Umbilical cord (tissue), 2 donors: ENCODE results near the gene KSR1. TPM values are rescaled to one million over a fixed set of nuclear protein-coding genes. Genes with fewer than 3 reads are reported as not detected.

Experiments used
- DNase-seq: peaks from one replicate; pipeline ENCODE4 v3.0.0-alpha.2; 2015; ENCODE audit warnings: low spot score
- total RNA-seq: library from RNA; depleted of rRNA; stranded (reverse); fragments of >200 nt; gene quantifications from one replicate; pipeline ENCODE4 v1.2.3, GENCODE V29; 2014; ENCODE audit warnings: low replicate concordance; ENCODE audit not compliant: insufficient read depth

The KSR1 gene
- total RNA-seq, 1 donor from 2014 or later, result 43.1 TPM

DNA sequence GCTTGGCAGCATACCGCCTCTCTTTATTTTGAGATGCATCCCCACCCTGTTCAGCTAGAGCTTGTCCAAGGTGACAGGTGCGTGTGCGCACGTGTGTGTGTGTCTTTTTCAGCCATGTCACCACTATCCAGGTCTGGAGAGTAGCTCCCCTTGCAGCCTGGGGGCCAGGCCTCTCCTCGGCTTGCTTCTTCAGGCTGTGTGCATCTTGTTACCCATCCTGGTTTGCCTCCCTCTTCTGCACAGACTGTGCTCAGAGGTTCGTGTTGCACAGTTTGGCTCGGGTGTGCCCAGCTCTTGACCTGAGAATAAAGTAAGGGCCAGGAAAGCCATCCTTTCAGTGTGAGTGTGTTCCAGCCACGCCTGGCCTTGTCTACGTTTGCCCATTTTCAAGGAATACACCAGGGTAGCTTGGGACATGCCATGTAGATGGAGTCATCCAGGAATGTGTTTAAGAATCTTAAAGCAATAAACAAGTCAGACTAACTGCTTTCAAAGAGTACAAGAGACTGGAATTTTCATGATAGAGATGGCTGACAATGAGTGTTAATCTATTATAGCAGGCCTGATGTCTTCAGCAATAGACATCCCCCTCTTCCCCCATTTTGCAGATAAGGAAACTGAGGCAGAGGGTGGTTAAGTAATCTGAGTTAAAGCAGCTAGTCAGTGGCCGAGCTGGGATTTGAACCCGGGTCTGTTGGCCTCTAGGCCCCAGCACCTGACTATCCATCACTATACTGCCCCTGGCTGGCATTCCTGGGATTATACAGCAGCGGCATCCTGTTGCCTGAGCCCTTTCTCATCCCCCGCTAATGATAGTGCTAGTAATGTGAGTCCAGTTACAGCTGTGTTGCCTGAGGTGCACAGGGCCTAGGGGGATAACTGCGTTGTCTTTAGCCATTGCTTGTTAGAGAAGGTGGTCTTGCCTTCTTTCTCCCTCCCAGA is 77.9 kb downstream of the KSR1 start:
- no peak for DNase-seq

DNA sequence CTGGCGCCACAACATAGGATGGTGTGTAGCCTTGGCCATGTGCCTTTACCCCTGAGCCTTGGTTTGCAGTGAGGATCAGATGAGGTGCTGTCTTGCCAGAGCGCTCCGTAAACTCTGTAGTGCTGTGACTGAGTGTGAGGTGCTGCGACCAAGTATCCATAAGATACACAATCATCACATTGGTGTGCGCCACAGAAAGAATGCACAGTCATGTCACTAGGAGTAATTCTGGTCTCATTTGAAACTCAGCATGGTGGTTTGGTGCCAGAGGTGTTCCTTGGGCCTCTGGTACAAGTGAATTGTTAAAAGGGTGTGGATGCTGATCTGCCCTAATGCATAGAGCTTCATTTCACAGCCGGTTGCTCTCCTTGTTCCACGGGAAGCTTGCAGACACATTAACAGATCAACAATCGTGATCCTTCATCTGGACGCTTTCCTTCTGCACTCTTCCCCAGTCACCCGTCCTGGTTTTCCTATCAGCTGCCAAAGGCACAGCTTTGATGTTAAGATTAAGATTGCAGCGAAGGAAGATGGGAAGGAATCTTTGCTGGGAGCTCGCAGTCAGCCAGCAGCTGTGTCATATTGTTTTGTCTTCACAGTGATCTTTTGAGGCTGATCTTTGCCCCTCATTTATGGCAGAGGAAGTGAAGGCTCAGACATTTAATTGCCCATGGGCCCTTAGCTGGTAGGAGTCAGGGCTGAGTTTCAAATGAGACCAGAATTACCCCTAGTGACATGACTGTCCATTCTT is 79.1 kb downstream of the KSR1 start:
- DNase-seq, result peak; percentile 94

DNA sequence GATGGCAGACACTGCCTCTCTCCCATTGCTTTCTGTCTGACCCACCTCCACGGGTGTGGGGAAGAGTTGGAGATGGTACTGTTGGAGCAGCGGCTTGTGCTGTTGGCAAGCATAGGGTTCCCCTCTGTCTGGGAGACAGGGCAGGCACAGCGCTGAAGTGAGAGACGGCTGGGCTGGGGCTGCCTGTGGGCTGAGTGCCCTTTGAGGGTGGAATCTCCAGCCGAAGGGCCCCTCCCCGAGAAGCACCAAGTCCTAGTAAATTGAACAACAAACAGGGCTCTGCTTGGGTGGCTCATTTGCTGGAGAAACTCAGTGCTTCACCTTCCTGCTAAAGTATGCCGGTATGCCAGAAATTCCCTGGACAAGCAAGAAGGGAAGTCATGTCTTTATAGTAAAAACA is 79.7 kb downstream of the KSR1 start:
- no peak for DNase-seq

DNA sequence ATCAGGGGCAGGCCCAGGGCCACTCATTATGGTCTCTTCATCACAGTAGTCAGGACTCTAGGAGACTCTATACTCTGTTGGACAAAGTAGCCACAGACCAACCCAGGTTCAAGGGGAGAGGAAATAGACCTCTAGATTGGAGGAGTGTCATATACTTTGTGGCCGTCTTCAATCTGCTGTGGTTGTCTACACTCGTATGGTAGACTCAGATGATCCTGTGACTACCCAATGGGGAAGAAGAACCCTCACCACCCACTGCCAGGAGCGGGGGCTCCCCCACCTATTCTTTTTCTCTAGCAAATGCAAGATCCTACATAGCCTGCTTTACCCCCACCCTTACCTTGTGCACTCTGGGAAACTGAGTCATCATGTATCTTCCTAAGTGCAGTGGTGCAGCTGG is 80.5 kb downstream of the KSR1 start:
- DNase-seq, result no peak

DNA sequence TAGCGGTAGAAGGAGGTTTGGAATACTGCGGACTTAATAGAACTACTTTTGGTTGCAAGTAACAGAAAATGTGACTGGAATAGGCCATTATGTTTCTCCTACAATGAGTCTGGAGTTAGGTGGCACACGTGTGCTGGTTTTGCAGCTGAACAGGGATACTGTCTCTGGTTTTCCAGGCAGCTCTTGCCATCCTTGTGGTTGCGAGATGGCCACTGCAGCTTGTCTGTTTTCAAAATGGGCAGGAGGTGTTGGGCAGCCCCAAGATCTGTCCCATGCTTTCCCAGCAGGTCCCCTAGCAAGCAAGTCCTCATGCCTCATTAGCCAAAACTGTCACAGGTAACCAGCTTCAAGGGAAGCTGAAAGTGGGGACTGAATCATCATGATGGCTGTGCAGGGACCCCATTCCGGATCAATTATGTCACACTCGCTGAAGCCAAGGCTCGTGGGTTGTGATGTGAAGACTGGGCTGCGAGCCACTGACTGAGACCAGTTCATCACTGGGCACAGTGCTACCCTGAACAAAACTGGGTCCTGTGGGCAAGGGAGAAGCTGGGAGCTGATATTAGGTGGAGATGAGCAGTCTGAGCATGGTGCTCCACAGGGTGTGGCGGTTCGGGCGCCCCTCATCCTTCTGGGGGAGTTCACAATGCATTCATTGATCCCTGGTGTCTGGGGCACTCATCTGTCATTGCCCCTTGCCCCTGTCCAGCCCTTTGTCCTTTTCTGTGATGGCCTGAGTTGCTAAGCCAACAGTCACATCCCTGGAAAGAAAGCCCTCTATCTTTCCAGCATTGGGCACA is 82.1 kb downstream of the KSR1 start:
- no peak for DNase-seq

DNA sequence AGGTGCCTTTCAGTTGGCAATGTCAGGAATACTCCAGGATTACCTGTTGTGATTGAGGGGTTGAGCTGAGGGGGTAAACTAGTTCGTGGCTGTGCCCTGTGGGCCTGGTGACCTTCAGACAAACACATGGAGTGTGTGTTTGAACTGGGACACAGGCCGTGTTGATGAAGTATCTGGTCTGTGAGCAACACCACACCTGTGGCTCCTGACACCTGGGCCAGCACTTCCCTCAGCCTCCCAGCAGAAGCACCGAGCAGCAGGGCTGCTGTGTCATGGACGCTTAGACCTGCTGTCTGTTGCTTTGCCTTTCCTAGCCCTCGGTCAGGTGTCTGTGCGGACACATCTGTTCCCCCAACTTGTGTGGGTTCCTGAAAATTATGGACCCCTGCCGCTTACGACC is 82.9 kb downstream of the KSR1 start:
- DNase-seq, result no peak

DNA sequence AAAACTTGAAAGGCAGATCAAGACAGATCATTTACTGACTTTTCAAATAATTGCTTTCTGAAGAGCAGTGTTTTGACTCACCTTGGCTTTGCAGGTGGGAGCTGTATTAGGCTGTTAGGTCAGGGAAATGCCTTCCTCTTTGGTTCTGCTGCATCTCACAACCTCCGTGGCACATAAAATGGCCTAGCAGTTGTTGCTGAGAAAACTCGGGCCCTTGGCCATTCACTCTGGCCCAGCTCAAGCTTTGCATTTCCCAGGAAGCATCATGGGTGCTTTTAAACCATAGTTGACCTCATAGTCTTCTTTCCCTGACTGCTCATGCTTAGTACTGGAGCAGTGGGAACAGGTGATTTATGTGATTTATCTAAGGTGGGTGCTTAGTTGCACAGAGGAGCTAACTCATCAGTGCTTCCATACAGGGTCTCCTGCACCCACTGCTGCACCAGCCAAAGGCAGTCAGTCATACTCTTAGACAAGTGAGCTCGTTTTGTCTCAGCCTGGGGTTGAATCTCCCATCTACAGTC is 83.6 kb downstream of the KSR1 start:
- DNase-seq, result no peak

DNA sequence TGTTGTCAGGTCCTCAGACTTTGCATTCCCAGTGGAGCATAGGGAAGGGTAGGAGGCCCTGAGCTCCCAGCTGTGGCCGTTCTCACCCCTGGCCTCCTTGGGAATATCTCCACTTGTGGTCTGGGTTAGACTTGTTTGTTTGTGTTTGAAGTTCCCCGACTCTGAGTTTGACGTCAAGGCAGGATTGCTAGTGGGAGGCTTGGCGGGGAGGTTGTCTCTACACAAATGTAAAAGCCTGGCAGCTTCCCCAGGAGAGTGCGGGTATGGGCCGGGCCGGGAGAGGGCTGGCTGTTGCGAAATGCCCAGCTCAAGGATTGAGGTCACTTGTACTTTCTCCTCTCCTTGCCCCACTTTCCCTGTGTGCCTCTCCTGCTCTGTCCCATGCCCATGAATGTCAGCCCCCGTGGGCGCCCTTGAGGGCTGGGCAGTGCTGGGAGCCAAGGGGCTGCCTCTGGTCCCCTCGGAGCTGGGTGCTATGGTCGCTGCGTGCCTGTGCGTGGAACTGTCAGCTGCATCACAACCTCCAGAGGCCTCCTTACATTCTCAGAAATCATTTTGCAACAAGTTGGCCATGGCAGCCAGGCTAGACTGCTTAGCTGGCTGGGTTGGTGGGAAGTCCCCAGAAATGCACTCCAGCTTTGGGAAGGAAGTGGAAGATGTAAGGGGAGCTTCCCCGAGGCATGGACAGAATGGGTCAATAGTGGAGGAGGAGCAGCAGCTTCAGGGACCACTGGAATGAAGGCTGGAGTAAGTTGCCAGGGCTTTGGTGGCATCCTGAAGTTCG is 84.3 kb downstream of the KSR1 start:
- peak; percentile 96 for DNase-seq

DNA sequence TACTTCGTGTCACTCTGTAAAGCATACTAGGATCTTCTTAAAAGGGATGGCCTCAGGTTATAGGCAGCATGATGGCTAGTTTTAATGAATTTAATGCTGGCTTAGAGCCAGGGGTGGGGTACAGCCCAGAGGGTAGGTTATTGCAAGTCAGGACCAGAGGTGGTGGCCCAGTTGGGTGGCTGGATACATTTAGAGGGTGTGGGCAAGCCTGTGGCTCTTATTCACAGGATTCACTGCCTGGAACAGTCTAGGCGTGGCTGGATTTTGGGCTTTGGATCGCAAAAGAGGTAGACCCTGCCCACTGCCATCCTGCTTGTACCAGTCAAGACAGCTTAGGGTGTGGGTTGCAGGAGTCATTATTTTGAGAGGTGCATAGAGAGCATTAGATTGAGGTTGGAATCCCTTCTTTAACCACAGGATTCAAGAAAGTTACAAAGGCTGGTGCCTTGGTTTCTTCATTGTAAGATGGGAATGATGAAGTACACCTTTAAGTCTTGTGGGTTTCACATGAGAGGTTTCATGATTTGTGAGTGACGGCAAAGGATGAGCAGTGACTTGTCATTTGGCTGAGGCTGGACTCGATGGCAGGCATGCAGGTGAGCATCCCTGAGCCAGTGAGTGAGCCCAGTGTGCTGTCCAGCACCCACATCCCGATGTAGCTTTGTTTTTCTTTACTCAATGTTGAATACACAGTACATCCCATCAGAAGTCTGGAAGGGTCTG is 85.2 kb downstream of the KSR1 start:
- no peak for DNase-seq

DNA sequence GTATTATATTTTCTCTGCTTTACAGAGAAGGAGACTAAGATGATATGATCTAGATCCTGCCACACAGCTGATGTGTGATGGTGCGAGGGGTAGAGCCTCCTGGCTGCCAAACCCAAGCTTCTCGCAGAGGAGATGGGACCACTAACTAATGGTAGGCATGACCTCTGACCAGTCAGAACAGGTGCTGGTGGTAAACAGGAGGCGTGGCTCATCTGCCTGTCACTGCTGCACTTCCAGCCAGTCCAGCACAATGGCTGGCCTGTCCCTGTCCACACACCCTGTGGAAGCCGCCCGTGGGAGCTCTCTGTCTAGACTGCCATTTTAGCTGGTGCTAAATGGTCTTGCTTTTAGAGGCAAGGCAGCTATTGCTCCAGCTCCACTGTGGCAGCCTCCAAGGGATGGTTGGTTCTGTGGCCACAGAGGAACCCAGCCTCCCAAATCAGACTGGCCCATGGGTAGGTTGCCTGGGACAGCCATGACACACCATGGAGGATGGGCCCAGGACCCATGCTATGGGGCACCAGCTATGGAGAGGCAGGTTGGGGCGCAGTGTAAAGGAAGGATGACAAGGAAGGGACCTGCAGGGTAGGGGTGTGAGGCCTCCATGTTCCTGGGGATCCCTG is 86.7 kb downstream of the KSR1 start:
- DNase-seq, result no peak

DNA sequence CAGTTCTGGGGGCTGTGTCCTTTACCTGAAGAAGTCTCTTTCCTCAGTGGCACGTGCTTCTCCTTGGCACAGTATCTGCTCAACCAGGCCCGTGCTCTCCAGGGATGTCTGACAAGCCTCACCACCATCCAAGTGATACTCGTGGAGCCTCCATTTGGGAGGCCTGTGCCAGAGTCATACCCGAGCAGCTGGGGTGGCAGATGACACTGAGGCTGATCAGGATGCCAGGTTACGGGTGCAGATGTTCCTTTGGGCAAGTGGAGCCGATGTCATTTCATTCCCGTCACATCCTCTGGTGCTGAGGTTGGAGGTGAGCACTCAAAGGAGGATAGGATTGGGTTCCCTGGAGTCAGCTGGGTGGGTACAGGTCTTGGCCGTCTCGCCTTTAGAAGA is 87.2 kb downstream of the KSR1 start:
- no peak for DNase-seq

DNA sequence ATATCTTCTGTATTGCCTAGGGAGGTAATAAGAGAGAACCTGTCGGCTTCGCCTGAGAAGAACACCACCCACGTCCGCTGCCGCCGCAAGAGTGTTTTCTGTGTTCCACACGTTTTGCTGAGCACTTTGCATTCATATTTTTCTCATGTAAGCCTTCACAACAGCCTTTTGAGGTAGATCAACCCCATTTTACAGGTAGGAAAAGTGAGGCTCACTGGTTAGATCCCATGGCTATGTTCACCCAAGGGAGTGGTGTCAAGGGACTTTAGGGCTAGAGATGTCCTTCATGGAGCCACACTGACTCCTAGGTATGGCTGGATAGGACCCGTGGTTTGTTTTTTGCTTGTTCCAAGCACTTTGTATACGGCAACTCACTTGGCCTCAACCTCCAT is 87.7 kb downstream of the KSR1 start:
- no peak for DNase-seq

DNA sequence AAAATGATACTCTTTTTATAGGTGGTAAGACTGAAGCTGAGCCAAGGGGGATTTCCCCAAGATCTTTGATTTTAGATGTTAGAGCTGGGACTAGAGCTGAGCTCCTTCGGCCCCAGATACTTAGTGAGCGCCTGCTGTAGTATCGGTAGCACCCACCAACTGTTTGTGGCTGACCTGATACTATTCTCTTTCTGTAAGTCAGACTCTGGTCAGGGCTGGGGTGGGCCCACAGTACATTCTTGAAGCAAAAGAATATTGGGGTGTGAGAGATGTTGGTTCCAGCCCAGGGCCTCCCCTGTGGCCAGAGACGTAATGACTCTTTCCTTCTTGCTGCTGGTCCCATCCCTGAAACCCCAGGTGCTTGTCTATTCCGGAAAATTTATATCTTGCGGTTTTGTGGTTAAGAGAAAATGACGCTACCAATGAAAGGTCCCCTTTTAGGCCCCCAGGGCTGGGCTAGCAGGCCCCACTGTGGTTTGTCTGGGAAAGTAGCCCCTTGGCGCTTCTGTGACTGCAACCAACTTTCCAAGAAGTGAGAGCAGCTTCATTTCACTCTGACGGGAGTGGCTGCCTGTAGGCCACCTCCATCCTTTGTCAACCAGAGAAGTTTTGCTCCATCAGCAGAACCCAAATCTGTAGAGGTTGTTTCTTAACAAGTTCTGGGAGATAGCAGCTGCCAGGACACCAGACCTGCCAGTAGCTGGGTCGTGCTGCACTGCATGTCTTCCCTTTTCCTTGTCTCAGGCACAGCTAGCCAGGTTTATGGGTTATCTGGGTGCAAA is 88.3 kb downstream of the KSR1 start:
- DNase-seq, result no peak

DNA sequence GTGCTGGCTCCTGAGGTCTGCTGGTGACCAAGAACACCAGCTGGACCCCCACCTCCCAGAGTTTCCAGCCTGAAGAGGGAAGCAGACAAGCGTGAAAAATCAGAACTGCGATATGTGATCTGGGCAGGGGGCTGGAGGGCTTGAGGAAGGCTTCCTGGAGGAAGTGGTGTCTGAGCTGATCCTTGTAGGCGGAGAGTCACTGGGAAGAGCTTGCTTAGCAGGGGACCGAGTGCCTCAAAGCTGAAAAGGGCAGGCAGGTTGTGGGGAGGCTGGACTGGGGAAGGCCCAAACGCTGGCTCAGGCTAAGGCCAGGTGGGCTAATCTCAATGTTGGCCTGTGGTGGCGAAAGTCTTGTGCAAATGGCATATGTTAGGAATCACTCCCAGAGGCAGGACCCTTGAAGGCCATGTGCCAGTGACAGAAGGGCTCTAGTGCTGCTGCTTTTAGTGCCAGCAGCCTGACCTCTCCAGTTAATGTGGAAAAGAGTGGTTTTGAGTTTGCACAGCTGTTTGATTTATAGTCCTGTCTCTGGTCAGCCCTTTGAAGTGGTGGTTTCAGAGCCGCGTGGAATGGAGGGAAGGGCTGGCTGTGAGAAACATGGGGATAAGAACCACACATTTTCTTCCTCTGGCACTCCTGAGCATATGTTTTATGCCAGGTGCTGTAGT is 89.4 kb downstream of the KSR1 start:
- DNase-seq, result peak; percentile 77

DNA sequence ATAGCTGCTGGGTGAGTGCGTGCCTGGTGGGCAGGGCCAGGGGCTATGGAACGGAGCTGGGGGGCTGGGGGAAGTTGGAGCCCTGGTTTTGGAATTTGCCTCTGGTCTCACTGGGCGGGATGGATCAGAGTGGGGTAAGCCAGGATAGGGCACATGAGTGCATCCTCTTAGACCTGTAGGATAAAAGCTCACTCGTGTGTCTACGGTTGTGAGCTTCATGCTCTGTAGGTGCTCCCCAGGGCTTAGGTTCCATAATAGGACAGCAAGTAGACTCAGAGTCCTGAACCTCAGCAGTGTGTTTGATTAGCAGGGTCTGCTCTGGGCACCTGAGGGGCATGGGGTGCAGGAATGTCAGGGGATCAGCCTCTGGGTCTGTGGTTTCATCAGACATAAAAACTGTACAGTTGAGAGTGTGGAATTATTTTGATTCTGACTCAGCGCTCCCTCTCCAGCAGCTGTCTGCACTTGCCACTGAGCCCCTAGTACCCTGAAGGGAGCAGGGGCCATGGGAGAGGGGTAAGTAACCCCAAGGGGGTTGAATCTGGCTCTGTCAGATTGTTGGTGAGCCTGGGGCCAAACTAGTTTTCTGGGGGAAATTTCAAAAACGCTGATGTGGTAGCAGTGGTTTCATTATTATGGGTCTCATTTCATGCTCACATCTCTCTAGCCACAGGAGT is 90.5 kb downstream of the KSR1 start:
- DNase-seq, result no peak

DNA sequence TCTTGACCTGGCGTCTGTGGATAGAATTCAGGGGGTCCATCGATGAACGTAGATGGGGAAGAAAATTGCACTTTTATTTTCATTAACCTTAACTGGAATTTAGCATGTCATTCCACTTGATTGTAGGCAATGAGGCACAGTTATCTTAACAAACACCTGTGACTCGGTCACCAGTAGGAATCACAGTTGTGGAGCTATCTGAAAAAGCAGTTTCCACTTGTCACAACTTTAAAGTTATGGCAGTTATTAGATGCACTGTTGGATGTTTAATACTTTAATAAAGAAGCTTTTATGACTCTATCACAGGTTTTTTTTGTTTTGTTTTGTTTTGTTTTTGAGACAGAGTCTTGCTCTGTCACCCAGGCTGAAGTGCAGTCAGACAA is 91.0 kb downstream of the KSR1 start:
- no peak for DNase-seq

DNA sequence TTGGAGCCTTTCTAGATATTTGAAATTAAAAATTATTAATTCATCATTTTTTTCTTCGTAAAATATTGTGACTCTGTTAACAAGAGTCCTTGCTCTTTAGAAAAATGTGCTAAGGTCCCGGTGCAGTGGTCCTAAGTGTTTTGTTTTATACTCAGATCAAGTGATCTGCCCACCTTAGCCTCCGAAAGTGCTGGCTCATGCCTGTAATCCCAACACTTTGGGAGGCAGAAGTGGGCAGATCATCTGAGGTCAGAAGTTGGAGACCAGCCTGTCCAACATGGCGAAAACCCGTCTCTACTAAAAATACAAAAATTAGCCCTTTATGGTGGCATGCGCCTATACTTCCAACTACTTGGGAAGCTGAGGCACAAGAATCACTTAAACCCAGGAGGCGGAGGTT is 92.1 kb downstream of the KSR1 start:
- no peak for DNase-seq
